Activated CD8-positive, alpha-beta memory T cell treated with anti-CD3 and anti-CD28 coated beads, Interleukin-2, amount 50 U/mL, for 24 hours (primary cell): ENCODE results near the gene SHISA5.
"Not testable (repeated sequence)": the region's sequence is repeated elsewhere in the genome, so short reads cannot be mapped to it uniquely, and the experiment has no call there.

Source experiments
- DNase-seq: peaks from one replicate; pipeline ENCODE4 v3.0.0-alpha.2; 2020; ENCODE audit errors: extremely low read depth

SHISA5 gene

DNA sequence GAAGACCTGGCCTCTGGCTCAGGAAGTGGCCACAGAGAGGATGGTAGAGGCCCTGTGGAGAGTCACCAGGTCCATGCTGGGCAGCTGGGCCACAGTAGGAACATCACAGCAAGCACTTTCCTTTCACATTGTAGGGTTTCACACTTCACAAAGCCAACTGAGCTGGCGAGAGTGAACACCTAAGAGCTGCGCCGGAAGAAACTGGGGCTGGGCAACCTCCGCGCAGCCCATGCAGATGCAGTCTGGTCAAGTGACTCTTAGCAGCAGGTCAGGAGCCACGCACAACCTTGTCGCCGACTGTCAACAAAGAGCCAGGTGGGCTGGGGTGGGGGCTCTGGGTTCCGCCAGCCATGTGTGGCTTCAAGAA is 15.3 kb upstream of the SHISA5 start:
- DNase-seq = no peak

DNA sequence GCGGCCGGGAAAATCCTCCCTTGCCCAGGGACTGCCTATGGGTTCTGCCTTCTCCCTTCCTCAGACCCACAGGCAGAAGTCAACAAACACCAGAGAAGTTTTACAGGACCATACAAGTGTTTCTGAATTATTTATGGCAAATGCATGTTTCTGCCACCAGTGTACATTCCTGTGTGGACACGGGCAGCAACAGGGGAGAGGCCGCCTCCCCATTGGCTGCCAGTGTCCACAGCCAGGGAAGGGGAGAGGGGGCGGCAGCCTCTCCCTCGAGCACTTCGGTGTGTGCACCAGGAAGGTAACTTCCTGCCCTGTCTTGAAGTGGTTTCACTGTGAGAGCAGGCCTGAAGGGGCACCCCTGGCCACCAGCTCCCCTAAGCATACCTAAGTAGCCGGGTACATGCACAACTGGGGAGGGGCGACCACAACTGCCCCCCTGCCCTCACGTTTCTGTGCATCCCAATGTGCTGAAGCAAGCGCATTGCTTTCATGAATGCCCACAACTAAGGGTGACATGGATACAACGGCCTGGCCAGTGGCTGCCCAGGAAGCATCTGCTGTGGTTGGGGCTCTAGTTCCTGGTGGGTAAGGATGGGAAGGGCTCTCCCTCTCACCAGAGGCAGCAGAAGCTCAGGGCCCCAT is 14.8 kb upstream of the SHISA5 start:
- DNase-seq = no peak

DNA sequence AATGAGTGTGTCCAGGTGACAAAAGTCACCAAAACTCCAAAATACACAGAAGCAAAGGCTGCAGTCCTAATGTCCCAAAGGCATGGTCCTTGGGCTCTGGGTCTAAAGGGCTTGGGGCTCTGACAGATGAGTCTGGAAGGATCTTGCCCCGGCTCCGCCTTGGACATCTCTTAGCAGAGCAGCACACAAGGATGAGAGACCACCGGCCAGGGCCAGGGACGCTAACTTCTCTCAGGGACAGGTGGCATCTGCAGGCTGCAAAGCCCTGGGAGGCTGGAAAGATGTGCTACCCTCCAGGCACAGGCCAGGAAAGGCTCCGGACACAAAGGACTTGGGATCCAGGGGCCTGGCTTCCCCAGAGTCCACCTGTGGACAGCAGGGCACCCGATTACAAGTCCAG is 14.1 kb upstream of the SHISA5 start:
- DNase-seq = no peak

DNA sequence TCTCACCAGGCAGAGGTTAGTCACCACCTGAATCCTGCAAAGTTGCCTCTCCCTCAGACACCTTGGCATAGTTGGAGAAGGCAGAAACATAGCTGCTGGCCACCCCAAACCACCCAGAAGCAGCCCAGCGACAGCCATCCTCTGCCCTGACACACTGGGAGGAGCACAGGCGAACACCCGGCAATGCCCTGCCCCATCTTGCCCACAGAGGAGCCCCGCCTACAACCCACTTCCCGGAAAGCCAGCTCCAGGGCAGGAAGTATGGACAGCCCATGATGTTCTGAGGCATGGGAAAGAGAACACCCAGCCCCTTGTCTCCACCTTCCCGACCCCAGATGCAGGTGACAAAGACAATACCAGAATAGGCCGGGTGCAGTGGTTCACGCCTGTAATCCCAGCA is 12.6 kb upstream of the SHISA5 start:
- DNase-seq = no peak

DNA sequence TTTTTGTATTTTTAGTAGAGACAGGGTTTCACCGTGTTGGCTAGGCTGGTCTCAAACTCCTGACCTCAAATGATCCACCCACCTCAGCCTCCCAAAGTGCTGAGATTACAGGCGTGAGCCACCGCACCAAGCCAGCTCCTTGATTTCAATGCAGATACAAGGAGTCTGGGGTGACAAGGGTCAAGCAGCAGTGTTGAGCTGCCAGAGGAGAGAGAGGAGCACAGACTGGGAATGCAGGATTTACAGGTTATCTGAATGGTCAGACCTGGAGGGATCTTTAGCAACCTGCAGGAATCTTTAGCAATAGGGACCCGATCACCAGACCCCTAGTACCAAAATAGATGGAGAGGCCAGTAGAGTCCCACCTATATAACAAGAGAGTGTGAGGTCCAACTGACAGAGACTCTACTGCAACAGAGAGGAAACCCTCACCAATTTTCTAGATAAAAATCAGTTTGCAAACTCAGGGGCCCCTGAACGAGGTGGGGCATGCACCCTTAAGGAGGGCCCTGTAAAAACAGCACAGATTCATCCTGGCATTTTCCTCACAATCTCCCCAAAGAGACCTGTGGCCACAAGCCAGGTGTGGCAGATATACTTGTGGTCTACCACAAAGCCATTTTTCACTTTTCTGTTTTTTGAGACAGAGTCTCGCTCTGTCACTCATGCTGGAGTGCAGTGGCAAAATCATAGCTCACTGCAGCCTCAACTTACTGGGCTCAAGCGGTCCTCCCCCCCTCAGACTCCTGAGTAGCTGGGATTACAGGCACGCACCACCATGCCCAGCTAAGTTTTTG is 10.7 kb upstream of the SHISA5 start:
- DNase-seq = no peak

DNA sequence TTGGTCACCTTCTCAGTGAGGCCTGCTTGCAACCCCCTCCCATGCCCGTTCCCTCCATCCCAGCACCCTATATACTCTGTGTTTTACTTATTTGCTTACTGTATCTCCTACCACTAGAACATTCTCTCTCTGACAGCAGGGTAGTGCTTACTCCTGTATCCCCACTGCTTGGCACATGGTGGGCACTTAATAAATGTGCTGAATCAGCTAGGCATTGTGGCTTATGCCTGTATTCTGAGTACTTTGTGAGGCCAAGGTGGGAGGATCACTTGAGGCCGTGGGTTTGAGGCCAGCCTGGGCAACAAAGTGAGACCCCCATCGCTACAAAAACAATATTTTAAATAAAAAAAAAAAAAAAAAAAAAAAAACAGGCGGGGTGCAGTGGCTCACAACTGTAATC is 7.6 kb upstream of the SHISA5 start:
- DNase-seq = no peak

DNA sequence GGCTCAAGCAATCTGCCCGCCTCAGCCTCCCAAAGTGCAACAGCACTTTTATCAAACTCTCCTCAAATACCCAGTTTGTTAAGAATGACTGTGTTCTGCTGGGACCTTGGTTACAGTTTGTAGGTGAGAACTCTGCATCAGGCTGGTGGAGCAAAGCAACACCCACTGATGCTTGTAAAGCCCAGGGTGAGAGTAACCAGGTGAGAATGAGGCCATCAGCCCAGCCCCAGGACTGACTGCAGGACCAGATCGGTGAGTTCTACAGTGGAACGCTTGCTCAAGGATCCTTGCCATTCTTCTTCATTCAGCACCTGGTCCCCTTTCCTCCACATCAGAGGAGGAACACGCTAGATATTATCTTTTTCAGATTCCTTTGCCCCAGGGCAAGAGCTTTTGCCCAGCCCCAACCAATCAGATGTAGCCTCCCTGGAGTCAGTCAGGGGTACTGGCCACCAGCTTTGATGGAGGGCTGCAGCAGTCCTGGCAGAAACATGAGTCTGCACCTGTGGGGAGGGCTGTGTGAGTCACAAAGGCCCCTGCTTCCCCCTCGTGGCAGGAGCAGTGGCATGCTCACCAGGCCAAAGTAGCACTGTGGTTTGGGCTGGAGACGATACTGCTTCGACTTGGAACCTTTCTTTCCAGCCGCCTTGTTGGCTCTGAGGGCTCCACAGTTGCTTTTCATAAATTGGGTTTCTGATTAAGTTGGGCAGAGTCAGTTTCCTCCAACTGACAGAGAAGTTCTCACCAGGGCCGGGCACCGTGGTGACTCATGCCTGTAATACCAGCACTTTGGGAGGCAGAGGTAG is 3.5 kb upstream of the SHISA5 start:
- DNase-seq = peak; percentile 35

DNA sequence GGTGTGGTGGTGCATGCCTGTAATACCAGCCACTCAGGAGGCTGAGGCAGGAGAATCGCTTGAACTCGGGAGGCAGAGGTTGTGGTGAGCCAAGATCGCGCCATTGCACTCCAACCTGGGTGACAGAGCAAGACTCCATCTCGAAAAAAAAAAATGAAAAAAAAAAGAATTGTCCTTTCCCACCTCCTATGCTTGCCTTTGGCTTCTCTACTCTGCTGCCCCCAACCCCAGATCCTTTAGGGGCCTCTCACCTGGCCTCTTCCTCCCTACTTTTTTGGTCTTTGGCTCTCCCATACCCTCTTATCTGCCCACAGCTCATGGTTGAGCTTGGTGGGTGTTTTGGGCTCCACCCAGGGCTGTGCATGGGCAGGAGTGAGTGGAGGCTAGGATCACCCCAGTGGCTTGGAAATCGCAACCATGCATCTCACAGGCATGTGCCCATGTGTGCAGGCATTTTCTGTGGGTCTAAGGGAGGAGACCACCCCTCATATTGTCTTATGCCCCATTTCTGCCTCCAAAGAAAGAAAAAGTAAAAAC is 2.1 kb upstream of the SHISA5 start:
- no peak for DNase-seq

DNA sequence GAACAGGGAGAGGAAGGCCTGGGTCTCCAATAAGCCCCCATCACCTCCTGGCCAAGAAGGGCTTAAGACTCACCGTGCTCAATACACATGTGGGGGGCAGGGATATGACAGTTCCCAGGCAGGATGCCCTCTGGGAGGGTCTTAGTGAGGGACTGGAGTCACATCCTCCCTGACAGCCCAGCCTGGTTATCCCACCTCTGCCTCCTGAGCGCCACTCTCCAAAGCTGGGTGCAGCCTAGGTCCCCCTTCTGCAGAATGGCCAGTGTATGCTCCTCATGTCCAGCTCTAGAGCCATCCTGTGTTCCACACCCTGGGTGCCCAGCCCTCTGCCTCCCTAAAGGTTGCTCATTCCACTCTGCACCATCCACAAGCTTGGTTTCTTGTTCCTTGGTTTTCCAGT is 1.2 kb upstream of the SHISA5 start:
- DNase-seq = no peak

DNA sequence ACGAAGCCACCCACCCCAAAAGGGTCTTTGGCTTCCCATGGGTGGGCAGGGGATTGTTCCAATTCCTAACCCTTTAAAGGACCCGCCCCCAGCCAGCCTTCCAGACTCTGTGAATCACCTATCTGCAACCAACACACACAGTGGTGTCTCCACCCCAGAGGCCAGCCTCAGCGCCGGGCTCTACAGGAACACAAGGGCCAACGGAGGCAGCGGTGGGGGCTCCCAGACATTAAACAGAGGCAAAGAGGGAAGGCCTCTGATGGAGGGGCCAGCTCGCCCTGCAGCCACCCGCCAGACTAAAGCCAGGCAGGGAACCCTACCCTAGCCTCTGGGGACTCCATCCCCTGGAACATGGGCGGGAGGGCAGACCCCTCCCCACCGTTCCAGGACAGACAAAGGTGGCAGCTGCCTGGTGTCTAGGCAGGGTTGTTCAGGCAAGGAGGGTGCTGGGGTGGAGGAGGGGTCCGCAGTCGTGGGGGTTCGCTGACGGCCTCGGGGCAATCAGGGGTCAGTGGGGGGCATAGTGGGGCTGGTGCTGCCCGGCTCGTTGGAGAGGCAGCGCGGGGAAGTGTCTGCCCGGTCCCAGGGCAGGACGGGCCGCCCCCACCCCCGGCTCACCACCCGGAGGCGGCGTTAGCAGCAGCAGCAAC is 448 bp downstream of the SHISA5 start:
- no peak for DNase-seq

DNA sequence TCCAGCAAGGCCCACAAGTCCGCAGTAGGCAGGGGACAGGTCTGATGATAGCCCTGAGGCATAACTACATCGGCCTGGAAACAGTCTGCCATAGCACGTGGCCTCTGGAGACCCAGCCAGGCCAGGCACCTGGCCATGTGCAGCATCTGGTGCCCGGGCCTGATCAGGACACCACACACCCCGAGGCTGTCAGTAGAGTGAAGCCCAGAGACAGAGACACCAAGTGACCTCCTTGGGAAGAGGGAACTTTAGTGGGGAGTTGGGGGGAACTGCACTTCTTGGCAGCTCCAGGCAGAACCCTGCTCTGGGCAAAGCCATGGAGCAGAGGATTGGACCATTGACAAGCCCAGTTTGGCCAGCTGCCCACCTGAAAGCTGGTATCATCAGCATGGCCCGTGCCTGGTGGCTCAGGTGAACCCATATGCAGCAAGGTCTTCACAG is 1.2 kb downstream of the SHISA5 start:
- no peak for DNase-seq

DNA sequence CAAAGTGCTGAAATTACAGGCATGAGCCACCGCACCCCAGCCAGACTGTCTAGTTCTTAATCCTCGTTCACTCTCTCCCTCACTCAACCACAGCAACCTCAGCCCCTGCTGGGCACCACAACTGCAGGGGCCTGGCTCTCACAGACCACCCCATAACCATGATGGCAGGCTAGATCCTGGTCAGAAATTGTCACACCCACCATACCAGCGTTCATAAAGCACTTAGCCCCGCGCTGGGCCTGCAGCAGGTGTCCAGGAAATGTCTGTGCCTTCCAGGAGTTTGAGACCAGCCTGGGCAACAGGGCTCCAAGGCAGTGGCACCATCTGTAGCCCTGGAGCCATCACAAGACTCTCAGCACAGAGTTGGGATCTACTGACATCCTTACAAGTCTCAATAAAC is 1.9 kb downstream of the SHISA5 start:
- DNase-seq = no peak

DNA sequence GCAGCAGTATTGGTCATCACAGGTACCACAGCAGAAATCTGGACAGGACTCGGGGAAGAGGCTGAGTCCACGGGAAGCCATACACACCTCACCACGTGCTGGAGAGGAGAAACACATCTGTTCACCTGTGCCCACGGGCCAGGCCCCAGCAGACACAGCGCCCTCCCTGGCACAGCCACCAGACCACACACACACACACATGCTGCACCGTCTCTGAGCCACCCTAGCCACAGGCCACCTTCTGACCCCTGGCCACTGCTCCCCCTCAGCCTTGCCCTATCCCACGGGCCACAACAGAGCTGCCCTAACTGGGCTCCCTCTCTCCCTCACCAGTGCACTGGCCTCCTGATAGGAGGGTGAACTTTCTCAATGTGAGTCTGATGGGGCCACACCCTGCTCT is 2.8 kb downstream of the SHISA5 start:
- no peak for DNase-seq

DNA sequence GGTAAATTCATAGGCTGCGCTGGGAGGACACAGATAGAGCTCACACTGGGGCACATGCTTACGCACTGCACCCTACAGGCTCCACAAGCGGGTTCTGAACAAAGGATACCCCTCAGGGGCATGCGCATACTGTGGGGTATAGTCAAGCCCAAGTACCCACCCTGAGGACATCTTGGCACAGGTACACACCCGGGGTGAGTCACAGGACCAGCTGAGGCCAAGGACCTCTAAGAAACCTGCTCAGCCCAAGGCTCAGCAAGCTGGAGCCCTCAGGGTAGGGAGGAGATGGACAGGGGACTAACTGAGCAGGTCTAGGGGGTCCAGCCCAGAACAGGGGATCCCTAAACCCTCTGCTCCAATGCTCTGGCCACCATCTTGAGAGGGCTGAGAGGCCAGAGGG is 3.3 kb downstream of the SHISA5 start:
- no peak for DNase-seq

DNA sequence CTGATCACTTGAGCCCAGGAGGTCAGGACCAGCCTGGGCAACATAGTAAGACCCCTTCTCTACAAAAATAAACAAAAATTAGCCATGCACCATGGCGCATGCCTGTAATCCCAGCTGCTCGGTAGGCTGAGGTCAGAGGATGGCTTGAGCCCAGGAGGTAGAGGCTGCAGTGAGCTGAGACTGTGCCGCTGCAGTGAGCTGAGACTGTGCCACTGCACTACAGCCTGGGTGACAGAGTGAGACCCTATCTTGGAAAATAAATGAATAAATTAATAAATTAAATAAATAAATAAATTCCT is 10.8 kb downstream of the SHISA5 start:
- no peak for DNase-seq

DNA sequence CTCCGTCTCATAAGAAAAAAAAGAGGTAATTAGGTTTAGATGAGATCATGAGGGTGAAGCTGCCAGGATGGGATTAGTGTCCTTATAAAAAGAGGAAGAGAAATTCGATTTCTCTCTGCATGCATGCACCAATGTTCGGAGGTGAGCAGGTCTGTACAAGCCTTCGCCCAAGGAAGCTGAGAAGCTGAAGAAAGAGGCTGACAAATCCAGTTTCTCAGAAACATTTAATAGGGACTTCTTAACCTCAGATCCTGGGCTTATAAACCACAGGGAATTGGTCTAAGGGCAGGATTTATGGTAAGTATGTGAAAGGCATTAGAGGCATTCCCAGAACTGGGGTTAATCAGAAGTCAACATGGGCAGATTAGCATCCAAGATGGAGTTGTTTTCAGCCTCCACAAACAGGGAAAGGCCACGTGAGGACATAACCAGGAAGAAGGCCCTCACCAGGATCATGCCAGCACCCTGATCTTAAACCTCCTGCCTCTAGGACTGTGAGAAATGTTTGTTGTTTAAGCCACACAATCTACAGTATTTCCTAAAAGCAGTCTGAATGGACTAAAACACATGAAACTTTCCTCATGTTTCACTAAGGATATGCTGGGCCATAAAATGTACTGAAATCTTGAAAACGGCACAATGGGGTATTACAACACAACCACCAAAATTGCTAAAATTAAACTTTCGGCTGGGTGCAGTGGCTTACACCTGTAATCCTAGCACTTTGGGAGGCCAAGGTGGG is 11.3 kb downstream of the SHISA5 start:
- DNase-seq = no peak

DNA sequence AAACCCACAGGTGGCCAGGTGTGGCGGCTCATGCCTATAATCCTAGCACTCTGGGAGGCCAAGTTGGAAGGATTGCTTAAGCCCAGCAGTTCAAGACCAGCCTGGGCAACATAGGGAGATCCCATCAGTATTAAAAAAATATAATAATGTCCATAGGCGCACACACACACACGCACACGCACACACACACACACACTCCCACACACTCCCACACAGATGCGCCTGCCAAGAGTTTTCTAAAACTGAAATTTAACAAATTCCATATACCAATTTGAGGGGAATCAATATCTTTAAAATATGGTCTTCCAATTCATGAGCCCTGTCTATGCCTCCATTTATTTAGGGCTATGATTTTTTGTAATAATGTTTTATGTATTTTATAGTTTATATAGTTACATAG is 17.0 kb downstream of the SHISA5 start:
- DNase-seq = no peak

DNA sequence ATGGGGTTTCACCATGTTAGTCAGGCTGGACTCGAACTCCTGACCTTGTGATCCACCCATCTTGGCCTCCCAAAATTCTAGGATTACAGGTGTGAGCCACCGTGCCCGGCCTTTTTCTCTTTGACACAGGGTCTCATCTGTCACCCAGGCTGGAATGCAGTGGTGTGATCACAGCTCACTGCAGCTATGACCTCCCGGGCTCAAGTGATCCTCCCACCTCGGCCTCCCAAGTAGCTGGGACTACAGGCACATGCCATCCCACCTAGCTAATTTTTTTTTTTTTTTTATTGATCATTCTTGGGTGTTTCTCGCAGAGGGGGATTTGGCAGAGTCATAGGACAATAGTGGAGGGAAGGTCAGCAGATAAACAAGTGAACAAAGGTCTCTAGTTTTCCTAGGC is 21.2 kb downstream of the SHISA5 start:
- DNase-seq = not testable (repeated sequence)

DNA sequence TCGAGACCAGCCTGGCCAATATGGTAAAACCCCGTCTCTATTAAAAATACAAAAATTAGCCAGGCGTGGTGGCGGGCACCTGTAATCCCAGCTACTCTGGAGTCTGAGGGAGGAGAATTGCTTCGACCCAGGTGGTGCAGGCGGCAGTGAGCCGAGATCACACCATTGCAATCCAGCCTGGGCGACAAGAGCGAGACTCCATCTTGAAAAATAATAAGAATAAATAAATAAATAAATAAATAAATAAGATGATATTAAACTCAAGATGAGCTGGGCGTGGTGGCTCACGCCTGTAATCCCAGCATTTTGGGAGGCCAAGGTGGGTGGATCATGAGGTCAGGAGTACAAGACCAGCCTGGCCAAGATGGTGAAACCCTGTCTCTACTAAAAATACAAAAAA is 23.1 kb downstream of the SHISA5 start:
- DNase-seq = not testable (repeated sequence)

DNA sequence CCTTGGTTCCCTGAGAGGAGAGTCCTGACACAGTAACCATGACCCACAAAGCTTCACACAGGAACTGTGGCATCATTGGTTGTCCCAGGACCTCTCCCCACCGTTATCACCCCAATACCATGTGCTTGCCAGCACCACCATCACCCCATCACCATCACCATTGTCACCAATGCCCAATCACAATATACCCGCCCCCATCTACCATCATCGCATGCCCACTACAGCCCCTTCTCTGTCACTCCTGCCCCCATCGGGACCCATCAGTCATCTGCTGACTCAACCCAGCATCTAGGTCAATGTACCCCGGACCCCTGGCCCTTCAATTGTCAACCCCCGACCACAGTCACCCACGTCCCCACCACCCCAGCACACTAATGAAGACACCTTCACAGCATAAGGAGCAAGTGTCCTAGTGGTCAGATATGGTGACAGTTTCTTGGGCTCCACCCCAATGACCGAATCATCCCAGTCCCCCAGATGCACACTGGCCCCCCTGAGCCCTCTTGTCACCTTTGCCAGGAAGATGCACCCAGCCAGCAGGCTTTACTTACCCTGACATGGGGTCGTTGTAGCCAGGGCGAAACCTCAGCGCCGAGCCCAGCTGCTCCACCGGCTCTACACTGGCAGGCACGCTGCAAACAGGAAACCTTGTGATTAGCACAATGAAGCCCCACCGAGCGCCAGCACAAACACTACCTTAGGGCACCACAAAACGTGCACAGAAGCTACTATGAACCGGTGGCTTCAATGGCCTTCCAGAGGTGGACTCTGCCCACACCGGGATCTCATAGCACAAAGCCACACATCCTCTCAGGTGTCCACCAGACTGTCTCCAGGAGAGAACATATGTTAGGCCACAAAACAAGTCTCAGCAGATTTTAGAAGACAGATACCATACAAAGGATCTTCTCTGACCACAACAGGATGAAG is 25.1 kb downstream of the SHISA5 start:
- no peak for DNase-seq
